ENCODE results near the gene SLC5A3.

DNA sequence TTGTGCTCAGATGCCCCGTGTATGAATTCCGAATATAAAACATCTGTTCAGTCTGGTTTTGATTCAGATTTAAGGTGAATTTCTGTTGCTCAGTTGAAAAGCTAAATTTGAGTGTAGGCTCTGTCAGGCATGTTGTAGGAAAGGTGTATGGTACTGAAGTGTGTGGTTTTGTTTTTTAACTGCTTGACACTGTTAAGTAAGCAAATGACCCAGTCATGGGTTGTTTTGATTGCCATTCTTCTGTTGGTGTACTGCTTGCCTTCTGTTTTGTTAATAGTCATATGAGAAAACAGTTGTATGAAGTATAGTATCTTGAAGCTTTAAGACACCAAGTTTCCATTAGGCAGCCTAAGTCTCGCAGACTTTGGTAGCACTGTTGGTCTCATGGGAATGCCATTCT lies 10.0 kb downstream of the SLC5A3 start:
- TF ChIP-seq, protein P1, sequence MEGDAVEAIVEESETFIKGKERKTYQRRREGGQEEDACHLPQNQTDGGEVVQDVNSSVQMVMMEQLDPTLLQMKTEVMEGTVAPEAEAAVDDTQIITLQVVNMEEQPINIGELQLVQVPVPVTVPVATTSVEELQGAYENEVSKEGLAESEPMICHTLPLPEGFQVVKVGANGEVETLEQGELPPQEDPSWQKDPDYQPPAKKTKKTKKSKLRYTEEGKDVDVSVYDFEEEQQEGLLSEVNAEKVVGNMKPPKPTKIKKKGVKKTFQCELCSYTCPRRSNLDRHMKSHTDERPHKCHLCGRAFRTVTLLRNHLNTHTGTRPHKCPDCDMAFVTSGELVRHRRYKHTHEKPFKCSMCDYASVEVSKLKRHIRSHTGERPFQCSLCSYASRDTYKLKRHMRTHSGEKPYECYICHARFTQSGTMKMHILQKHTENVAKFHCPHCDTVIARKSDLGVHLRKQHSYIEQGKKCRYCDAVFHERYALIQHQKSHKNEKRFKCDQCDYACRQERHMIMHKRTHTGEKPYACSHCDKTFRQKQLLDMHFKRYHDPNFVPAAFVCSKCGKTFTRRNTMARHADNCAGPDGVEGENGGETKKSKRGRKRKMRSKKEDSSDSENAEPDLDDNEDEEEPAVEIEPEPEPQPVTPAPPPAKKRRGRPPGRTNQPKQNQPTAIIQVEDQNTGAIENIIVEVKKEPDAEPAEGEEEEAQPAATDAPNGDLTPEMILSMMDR (IDR thresholded peaks at IDR 0.05), result no peak
- no peak for TF ChIP-seq POLR2AphosphoS5 (IDR thresholded peaks at IDR 0.05)
- no peak for TF ChIP-seq POLR2A (IDR thresholded peaks at IDR 0.05)
